Measurements from ENCODE around the gene TNNI3. TPM values are rescaled to one million over a fixed set of nuclear protein-coding genes. Genes with fewer than 3 reads are reported as not detected.
A peak's percentile ranks its signal among the peaks of the same experiment; 100 is the strongest.

Gene TNNI3
- total and polyA plus RNA-seq, 9 of the 15 experiments (the other 6 are each of a cell fraction or from before 2014, with no cell fraction given) = 4.7 to 158 (median 42.0) TPM

DNA sequence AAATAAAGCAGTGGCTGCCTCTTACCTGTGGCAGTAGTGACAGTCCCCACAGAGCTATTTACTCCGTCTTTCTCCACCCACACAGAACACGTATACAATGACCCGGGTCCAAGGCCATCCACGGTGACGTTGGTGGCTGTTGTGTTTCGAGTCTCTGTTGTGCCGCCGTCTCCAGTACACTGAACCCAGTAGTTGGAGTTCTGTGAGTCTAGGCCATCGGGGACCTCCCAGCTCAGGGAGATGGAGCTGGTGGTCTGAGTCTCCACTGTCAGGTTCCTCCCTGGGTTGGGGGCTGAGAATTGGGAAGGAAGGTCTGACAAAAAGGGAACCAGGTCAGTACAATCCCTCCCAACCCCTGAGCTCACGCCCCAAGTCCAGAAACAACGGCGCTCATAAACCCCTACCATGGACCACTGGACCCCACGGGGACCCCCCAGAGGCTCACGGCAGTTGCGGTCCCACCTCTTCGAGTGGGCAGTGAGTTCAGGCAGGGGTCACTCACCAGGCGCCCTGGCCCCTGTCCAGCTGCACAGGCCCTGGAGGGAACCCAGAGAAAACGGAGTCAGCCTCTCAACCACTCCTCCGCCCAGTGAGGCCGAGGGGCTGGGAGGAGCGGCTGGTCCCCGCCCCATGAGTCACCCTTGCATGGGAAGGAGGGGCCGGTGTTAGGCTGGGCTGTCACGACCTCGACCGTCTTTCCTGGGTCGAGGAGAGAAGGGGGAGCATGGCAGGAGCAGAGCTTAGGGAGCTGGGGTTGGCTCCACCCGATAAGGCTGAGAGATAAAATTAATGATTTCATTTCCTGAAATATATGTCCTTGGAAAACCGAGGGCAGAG lies 49.4 kb upstream of the TNNI3 start (continued):
- TF ChIP-seq, protein P1, sequence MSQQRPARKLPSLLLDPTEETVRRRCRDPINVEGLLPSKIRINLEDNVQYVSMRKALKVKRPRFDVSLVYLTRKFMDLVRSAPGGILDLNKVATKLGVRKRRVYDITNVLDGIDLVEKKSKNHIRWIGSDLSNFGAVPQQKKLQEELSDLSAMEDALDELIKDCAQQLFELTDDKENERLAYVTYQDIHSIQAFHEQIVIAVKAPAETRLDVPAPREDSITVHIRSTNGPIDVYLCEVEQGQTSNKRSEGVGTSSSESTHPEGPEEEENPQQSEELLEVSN (IDR thresholded peaks at IDR 0.05; ENCODE audit: borderline replicate concordance in 1 of 2, extremely low read depth in 1 of 2, insufficient read depth in 1 of 2, insufficient read length in 1 of 2, low read depth in 1 of 2, low read length in 1 of 2, poor library complexity in 1 of 2, severe bottlenecking in 1 of 2) = peak in 1 of 2 experiments; percentile 25
- no peak; the same call in 1 of the 2 replicates for TF ChIP-seq NFIX (CRISPR knock-in tag; IDR thresholded peaks at IDR 0.05; ENCODE audit: low read depth)
- TF ChIP-seq TRIM24 (IDR thresholded peaks at IDR 0.05) = peak in 1 of 2 experiments; percentile 28; a peak in 1 of 4 replicates
- TF ChIP-seq HMGN3 (IDR thresholded peaks at IDR 0.05; ENCODE audit: borderline replicate concordance, extremely low read depth, insufficient read length, low read depth, low read length) = peak; percentile 55
- no peak for TF ChIP-seq CHD4 (IDR thresholded peaks at IDR 0.05; ENCODE audit: insufficient read depth, insufficient replicate concordance, low read depth, low read length, poor library complexity, severe bottlenecking)
- TF ChIP-seq, protein P2, sequence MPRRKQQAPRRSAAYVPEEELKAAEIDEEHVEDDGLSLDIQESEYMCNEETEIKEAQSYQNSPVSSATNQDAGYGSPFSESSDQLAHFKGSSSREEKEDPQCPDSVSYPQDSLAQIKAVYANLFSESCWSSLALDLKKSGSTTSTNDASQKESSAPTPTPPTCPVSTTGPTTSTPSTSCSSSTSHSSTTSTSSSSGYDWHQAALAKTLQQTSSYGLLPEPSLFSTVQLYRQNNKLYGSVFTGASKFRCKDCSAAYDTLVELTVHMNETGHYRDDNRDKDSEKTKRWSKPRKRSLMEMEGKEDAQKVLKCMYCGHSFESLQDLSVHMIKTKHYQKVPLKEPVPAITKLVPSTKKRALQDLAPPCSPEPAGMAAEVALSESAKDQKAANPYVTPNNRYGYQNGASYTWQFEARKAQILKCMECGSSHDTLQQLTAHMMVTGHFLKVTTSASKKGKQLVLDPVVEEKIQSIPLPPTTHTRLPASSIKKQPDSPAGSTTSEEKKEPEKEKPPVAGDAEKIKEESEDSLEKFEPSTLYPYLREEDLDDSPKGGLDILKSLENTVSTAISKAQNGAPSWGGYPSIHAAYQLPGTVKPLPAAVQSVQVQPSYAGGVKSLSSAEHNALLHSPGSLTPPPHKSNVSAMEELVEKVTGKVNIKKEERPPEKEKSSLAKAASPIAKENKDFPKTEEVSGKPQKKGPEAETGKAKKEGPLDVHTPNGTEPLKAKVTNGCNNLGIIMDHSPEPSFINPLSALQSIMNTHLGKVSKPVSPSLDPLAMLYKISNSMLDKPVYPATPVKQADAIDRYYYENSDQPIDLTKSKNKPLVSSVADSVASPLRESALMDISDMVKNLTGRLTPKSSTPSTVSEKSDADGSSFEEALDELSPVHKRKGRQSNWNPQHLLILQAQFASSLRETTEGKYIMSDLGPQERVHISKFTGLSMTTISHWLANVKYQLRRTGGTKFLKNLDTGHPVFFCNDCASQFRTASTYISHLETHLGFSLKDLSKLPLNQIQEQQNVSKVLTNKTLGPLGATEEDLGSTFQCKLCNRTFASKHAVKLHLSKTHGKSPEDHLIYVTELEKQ (CRISPR knock-in tag; IDR thresholded peaks at IDR 0.05) = no peak
- TF ChIP-seq EGR1 (conservative IDR thresholded peaks at IDR 0.05) = peak; percentile 64
- TF ChIP-seq ESRRA (IDR thresholded peaks at IDR 0.05; ENCODE audit: borderline replicate concordance, low read depth) = peak; percentile 77
- TF ChIP-seq MIER1 (IDR thresholded peaks at IDR 0.05; ENCODE audit: low read depth) = no peak
- TF ChIP-seq, protein P3, sequence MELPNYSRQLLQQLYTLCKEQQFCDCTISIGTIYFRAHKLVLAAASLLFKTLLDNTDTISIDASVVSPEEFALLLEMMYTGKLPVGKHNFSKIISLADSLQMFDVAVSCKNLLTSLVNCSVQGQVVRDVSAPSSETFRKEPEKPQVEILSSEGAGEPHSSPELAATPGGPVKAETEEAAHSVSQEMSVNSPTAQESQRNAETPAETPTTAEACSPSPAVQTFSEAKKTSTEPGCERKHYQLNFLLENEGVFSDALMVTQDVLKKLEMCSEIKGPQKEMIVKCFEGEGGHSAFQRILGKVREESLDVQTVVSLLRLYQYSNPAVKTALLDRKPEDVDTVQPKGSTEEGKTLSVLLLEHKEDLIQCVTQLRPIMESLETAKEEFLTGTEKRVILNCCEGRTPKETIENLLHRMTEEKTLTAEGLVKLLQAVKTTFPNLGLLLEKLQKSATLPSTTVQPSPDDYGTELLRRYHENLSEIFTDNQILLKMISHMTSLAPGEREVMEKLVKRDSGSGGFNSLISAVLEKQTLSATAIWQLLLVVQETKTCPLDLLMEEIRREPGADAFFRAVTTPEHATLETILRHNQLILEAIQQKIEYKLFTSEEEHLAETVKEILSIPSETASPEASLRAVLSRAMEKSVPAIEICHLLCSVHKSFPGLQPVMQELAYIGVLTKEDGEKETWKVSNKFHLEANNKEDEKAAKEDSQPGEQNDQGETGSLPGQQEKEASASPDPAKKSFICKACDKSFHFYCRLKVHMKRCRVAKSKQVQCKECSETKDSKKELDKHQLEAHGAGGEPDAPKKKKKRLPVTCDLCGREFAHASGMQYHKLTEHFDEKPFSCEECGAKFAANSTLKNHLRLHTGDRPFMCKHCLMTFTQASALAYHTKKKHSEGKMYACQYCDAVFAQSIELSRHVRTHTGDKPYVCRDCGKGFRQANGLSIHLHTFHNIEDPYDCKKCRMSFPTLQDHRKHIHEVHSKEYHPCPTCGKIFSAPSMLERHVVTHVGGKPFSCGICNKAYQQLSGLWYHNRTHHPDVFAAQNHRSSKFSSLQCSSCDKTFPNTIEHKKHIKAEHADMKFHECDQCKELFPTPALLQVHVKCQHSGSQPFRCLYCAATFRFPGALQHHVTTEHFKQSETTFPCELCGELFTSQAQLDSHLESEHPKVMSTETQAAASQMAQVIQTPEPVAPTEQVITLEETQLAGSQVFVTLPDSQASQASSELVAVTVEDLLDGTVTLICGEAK (IDR thresholded peaks at IDR 0.05) = 0 out of 2 replicates have a peak, but pooled peaks have one; percentile 41
- TF ChIP-seq, protein P3 (CRISPR knock-in tag; IDR thresholded peaks at IDR 0.05) = no peak
- no peak for TF ChIP-seq MEF2D (tag; conservative IDR thresholded peaks at IDR 0.05; ENCODE audit: low read depth)
